Retinal pigment epithelial cell (primary cell): ENCODE results near the gene CCL20.
A peak's percentile ranks its signal among the peaks of the same experiment; 100 is the strongest.

Source experiments
- DNase-seq: peaks from one replicate; pipeline ENCODE4 v3.0.0-alpha.2; 2010; ENCODE audit warnings: low read depth
- H3K4me3 ChIP-seq: 2 replicates; pipeline ENCODE4 v1.5.1; 2011; ENCODE audit warnings: mild to moderate bottlenecking, low read length, control low read depth, moderate library complexity
- CTCF ChIP-seq: conservative IDR thresholded peaks from 2 replicates; pipeline ENCODE4 v1.5.1; 2011; ENCODE audit warnings: low read depth, low read length, control low read depth, inconsistent platforms

The CCL20 gene

DNA sequence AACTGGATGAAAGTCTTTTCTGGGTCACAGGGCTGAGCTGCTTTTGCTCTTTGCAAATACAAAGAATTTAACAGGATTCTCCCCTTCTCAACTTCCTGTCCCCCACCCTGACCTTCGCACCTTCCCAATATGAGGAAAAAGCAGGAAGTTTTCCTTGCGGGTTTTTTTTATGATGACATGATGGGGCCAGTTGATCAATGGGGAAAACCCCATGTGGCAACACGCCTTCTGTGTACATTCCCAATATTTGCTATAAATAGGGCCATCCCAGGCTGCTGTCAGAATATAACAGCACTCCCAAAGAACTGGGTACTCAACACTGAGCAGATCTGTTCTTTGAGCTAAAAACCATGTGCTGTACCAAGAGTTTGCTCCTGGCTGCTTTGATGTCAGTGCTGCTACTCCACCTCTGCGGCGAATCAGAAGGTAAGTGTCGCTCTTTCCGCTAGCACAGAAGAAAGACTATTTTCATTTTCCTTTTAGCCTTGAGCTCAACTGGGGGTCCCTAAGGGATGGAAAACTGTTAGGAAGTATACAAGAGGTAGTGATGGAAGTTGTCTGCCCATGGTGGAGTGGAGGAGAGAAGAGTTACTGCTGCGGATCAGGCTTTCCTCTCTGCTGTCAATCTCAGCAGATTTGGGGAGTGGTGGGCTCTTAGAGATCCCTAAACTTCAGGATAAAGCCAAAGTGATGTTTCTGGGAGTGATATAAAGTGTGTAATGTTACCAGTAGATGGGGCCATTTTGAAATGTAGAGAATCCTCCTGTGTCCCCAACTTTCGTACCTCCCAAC is at the start of gene CCL20:
Gene CCL20, plus strand, starts transcription at position 281 of the 792 bp plus-strand sequence. Its CDS starts 70 bp downstream, at position 351.
- no peak within 1 kb of the TSS for H3K4me3 ChIP-seq
- no peak for TF ChIP-seq CTCF
- no peak for DNase-seq

DNA sequence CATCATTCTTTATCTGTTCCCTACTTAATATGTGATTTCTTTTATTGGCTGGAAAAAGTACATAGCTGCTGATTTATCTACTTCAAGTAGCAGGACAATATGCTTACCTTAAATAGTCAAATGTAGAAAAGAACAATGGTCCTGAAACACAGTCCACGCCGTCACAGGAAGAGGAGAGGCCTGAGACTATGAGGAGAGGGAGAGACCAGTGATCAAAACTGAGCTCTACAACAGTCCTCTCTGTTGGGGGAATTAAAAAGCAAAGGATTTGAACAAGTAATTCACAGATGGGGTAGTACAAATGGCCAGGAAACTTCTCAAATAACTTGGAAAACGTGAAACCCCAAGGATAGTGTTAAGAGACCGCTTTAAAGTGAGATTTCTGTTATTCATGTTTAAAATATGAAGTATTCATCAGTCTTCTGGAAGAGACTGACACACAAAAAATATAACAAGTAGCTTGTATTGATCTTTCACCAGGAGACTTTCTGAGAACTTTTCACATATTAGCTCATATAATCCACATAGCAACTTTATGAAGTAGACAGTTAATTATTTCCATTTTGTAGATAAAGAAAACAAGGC is 47.8 kb upstream of the CCL20 start:
- no peak for TF ChIP-seq CTCF
- no peak overlapping the region for H3K4me3 ChIP-seq
- no peak for DNase-seq

GRCh38 chr2:227766373-227766883 is 47.2 kb upstream of the CCL20 start:
- TF ChIP-seq CTCF: peak; percentile 79
- peak; percentile 28 for DNase-seq
- H3K4me3 ChIP-seq: no peak overlapping the region

- TF ChIP-seq CTCF: no peak
- no peak overlapping the region for H3K4me3 ChIP-seq
- no peak for DNase-seq
Measured at GRCh38 chr2:227767830-227768229, 45.8 kb upstream of the CCL20 start.

DNA sequence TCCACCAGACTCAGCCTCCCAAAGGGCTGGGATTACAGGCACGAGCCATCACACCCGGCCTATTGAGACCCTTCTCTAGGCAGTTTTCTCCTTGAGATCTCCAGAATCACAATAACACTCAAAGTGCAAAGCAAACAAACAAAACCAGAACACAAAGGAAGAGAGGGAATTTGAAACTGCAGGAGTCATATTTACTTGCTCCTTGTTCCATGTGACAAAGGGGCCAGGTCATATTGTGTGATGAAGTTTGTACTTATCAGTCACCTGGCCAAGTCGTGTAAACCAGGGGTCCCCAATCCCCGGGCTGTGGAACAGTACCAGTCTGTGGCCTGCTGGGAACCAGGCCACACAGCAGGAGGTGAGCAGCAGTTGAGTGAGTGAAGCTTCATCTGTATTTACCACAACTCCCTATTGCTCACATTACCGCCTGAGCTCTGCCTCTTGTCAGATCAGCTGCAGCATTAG is 41.4 kb upstream of the CCL20 start:
- no peak for DNase-seq
- no peak for TF ChIP-seq CTCF
- no peak overlapping the region for H3K4me3 ChIP-seq

DNA sequence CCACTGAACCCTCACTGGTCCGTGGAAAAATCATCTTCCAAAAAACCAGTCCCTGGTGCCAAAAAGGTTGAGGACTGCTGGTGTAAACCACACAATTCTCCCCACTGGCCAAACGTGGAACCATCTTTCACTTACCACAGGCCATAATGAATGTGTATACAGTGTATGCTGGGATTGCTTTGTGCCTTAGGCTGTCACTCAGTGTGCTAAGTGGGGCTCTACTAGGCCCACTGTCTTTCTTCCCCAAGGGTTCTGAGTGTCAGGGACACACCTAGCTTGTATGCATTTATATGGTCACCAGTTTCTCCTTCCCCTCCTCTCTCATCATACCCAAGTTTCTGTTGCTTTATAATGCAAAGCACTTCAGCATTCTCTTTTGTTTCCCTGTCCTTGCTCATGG is 40.7 kb upstream of the CCL20 start:
- DNase-seq: no peak
- no peak for TF ChIP-seq CTCF
- H3K4me3 ChIP-seq: no peak overlapping the region
